ENCODE data around the gene PCDH7. TPM values are rescaled to one million over a fixed set of nuclear protein-coding genes. Genes with fewer than 3 reads are reported as not detected.

Gene PCDH7
- total RNA-seq, 1 donor from 2014 or later: 78.8 TPM

- Mint-ChIP-seq H3K4me1 (peaks cover 27% of the 10 kb centered on the region), H3K36me3 (peaks cover 5% of the 10 kb centered on the region), H3K4me3 (no peak overlapping the region), H3K27ac (peak overlapping the region; percentile 99), H3K27me3 (ENCODE audit: low read depth) (no peaks in the 10 kb centered on the region), H3K9me3 (no peaks in the 10 kb centered on the region)
- no peak for TF ChIP-seq CTCF (IDR thresholded peaks at IDR 0.05; ENCODE audit: unreplicated experiment)
- DNase-seq (ENCODE audit: low spot score in 2 of 2, unreplicated experiment in 2 of 2): no peak
Measured at GRCh38 chr4:30776451-30776850, 56.3 kb downstream of the PCDH7 start.

- no peak for DNase-seq (ENCODE audit: low spot score in 2 of 2, unreplicated experiment in 2 of 2)
- Mint-ChIP-seq H3K4me3 (no peak overlapping the region), H3K27ac (peak overlapping the region; percentile 99), H3K36me3 (peaks cover 5% of the 10 kb centered on the region), H3K9me3 (no peaks in the 10 kb centered on the region), H3K27me3 (ENCODE audit: low read depth) (no peaks in the 10 kb centered on the region), H3K4me1 (peaks cover 27% of the 10 kb centered on the region)
- TF ChIP-seq CTCF (IDR thresholded peaks at IDR 0.05; ENCODE audit: unreplicated experiment): no peak
Measured at GRCh38 chr4:30776921-30777415, 56.8 kb downstream of the PCDH7 start.

All from mesothelial cell of epicardium (in vitro differentiated cells).